ENCODE measurements around the gene SLAIN1. TPM values are rescaled to one million over a fixed set of nuclear protein-coding genes. Genes with fewer than 3 reads are reported as not detected.

Gene SLAIN1
- total RNA-seq, 2 experiments from 2014 or later = 22.7 to 31.5 TPM

DNA sequence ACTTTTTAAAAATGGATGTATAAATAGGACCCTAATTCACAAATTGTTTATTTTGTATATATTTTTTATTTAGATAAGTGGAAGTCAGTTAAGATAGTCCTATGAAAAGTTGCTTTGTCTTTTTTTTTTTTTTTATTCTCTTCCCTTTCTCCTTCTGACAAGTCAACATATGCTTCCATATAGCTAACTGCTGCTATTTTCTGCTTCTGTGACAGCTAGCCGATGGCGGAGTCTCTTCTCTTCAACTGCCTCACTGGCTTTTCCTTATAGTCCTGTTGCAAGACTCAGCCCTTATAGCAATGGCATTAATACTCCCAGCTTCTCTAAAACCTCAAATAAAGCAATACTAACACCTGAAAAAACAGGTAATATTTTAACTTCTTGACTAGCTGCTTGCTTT, 45.3 kb downstream of the SLAIN1 start:
- Mint-ChIP-seq H3K36me3 (ENCODE audit: low read depth) (peaks cover 25% of the 10 kb centered on the region), H3K4me3 (no peak overlapping the region), H3K27ac (no peak overlapping the region), H3K27me3 (no peaks in the 10 kb centered on the region), H3K4me1 (peaks cover 4% of the 10 kb centered on the region), H3K9me3 (no peaks in the 10 kb centered on the region)
- ChIA-PET POLR2A (no interaction called here), CTCF (no interaction called here)
- no peak for DNase-seq

DNA sequence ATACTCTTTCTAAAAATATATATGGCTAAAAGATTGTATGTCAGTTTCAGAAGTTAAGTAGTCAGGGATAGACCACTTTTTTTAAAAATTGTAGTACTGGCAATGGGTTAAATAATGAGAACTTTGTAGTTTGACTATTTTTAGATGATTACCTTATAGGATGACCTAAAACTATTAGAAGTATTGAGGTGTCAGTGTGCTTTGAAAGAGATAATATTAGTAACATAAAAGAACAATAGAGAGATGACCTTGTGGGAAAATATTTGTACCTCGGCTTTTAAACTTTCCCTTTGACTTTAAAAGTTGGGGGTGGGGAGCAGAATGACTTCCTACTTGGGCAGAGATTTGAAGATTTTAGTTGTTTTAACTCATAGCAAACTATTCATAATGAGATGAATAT, 48.3 kb downstream of the SLAIN1 start:
- Mint-ChIP-seq H3K9me3 (no peaks in the 10 kb centered on the region), H3K27me3 (no peaks in the 10 kb centered on the region), H3K36me3 (ENCODE audit: low read depth) (peaks cover 20% of the 10 kb centered on the region), H3K4me3 (no peak overlapping the region), H3K27ac (no peak overlapping the region), H3K4me1 (peaks cover 3% of the 10 kb centered on the region)
- DNase-seq = no peak
- CTCF ChIA-PET = no interaction called here
- POLR2A ChIA-PET = no interaction called here

DNA sequence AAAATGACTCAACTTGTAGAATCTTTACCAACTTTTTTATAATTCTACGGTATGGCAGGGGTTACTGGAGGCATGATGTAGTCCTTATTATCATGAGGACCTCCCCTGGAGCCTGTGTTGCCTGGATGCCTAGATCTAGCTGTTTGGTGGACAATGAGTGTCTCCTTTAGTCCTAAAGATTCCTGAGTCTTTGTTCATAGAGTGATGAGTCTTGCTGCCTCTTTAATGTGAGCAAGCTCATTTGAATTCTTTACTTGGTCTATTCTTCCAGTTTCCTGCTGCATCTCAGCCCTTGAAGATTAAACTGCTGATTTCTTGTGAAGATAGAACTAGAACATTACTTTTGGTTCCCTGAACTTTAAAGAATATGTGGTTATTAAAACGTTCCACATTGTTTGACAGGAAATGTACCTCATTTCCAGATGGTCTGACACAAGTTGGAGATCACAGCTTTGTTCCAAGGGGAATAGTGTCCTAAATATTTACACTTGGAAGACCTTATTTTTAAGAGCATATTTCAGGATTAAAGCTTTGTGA, 51.9 kb downstream of the SLAIN1 start:
- ChIA-PET POLR2A (no interaction called here), CTCF (interaction anchor here (1.1 kb wide), 1 partner anchor 21 kb away, joined by 3 read pairs; no protein-coding TSS in a partner anchor)
- no peak overlapping the region for H3K27ac Mint-ChIP-seq
- H3K36me3 Mint-ChIP-seq (ENCODE audit: low read depth) = peaks cover 21% of the 10 kb centered on the region
- no peak overlapping the region for H3K4me3 Mint-ChIP-seq
- peaks cover 9% of the 10 kb centered on the region for H3K4me1 Mint-ChIP-seq
- no peaks in the 10 kb centered on the region for H3K27me3 Mint-ChIP-seq
- no peak for DNase-seq
- H3K9me3 Mint-ChIP-seq = no peaks in the 10 kb centered on the region

DNA sequence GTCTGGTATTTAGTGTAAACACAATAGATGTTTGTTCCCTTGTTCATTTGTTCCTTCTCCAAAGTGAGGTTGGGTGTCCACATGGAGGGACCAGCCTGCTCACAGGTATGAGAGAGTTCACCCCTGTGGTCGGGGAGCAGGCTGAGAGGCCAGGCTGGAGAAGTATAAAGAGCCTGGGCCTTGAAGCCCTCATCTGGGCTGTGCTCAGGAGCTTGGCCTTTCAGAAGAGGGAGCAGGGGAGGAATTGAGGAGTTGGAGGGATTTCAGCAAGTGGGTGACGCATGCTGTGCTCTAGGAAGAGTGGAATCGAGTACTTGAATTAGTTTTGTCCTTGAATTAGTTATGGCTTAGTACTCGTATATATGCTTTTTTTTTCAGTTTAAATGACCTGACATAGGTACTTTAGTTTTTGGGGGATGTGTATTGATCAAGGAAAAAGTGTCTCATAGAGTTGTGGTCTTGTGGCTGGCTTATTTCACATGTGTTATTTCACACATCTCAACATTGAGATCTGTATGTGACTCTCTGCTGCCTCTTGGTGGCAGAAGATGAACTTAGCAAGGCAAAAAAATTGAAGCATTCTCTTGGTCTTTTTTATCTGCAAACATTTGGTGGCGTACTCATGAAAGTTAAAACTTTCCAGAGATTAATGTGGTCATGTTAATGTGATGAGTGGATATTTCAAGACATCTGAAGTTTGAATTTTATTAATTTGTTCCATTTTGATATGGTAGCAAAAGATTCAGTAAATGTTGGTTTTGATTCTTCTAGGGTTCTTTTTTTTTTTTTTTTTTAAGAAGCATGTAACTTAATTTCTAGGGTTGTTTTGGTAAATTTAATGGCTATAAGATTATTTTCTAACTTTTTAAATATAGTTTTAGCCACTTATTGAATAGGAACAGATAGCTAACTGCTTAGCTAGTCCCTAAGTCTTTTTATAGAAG, 54.3 kb downstream of the SLAIN1 start:
- ChIA-PET CTCF (interaction anchor here (0.7 to 1.6 kb wide), 5 partner anchors 10 to 159 kb away, joined by 3 to 6 read pairs (median 3); no protein-coding TSS in a partner anchor), POLR2A (no interaction called here)
- Mint-ChIP-seq H3K4me3 (no peak overlapping the region), H3K36me3 (ENCODE audit: low read depth) (peaks cover 11% of the 10 kb centered on the region), H3K9me3 (no peaks in the 10 kb centered on the region), H3K27ac (no peak overlapping the region), H3K4me1 (peaks cover 9% of the 10 kb centered on the region), H3K27me3 (no peaks in the 10 kb centered on the region)
- DNase-seq = peak; percentile 67

DNA sequence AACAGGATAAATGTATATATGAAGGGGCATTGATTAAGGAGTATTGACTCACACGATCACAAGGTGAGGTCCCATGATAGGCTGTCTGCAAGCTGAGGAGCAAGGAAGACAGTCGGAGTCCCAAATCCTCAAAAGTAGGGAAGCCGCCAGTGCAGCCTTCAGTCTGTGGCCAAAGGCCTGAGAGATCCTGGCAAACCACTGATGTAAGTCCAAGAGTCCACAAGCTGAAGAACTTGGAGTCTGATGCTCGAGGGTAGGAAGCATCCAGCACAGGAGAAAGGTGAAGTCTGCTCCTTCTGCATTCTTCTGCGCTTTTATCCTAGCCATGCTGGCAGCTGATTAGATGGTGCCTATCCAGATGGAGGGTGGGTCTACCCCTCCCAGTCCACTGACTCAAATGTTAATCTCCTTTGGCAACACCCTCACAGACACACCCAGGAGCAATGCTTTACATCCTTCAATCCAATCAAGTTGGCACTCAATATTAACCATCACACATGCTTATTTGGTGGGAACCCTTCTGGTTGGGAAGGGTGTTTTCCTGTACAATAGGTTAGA, 55.1 kb downstream of the SLAIN1 start:
- CTCF ChIA-PET = interaction anchor here (0.7 to 1.6 kb wide), 4 partner anchors 11 to 160 kb away, joined by 3 to 6 read pairs (median 3); no protein-coding TSS in a partner anchor
- H3K27ac Mint-ChIP-seq = no peak overlapping the region
- no peak overlapping the region for H3K4me3 Mint-ChIP-seq

DNA sequence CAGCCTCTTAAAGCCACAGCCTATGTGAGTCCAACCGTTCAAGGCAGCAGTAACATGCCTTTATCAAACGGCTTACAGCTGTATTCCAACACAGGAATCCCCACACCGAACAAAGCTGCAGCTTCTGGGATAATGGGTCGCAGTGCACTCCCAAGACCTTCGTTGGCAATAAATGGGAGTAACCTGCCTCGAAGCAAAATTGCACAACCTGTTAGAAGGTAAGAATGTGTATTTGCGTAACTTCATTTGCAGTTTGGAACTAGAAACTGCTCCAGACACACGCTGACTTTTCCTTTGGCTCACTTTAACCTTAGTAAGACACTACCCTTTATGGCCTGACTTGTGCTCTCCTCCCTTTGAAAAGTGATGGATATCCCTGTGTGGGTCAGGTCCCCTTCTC, 63.4 kb downstream of the SLAIN1 start:
- POLR2A ChIA-PET = no interaction called here
- Mint-ChIP-seq H3K36me3 (ENCODE audit: low read depth) (peaks cover 51% of the 10 kb centered on the region), H3K27ac (no peak overlapping the region), H3K27me3 (no peaks in the 10 kb centered on the region), H3K9me3 (peaks cover 3% of the 10 kb centered on the region), H3K4me1 (no peaks in the 10 kb centered on the region), H3K4me3 (no peak overlapping the region)
- DNase-seq = no peak
- CTCF ChIA-PET = interaction anchor here (1.2 kb wide), 1 partner anchor 282 kb away, joined by 3 read pairs; no protein-coding TSS in a partner anchor

More for the DNA sequence above, 55.1 kb downstream of the SLAIN1 start:
- Mint-ChIP-seq H3K36me3 (ENCODE audit: low read depth) (peaks cover 9% of the 10 kb centered on the region), H3K9me3 (no peaks in the 10 kb centered on the region), H3K27me3 (no peaks in the 10 kb centered on the region), H3K4me1 (peaks cover 9% of the 10 kb centered on the region)
- no peak for DNase-seq
- POLR2A ChIA-PET = no interaction called here

DNA sequence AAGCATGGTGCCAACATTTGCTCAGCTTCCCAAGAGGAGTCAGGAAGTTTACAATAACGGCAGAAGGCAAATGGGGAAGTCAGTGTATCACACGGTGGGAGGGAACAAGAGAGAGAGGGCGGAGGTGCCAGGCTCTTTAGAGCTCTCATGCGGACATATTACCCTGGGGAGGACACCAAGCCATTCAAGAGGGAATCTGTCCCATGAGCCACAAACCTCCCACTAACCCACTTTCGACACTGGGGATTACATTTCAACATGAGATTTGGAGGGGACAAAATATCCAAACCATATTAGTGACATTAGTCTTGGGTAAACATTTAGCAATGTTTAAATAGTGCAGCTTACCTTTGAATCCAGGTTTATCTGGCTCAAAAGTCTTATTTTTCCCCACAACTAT, 69.9 kb downstream of the SLAIN1 start:
- ChIA-PET POLR2A (no interaction called here), CTCF (no interaction called here)
- H3K4me3 Mint-ChIP-seq = no peak overlapping the region
- H3K27me3 Mint-ChIP-seq = no peaks in the 10 kb centered on the region
- peaks cover 29% of the 10 kb centered on the region for H3K36me3 Mint-ChIP-seq (ENCODE audit: low read depth)
- H3K9me3 Mint-ChIP-seq = peaks cover 8% of the 10 kb centered on the region
- no peak overlapping the region for H3K27ac Mint-ChIP-seq
- no peaks in the 10 kb centered on the region for H3K4me1 Mint-ChIP-seq
- DNase-seq = no peak

DNA sequence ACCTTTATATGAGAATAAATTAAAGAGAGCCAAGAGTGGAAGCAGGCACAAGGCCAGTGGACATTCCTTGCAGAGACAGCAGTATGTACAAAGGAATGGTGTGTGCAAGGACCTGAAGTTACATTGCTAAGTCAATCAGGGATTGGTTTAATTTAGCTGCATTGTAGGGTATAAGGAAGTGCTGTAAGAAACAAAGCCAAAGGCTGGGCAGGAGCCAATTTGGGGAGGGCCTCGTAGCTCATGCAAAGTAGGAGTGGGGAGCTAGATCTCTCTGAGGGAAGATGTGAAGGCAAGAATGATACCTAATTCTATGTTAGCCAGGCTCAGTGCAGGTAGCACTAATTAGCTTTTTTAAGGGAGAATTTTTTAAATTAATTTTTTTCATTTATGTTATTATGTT, 76.7 kb downstream of the SLAIN1 start:
- Mint-ChIP-seq H3K4me1 (no peaks in the 10 kb centered on the region), H3K36me3 (ENCODE audit: low read depth) (no peaks in the 10 kb centered on the region), H3K9me3 (peaks cover 2% of the 10 kb centered on the region), H3K27me3 (no peaks in the 10 kb centered on the region), H3K4me3 (no peak overlapping the region), H3K27ac (no peak overlapping the region)
- ChIA-PET POLR2A (no interaction called here), CTCF (interaction anchor here (0.8 kb wide), 1 partner anchor 1378 kb away, joined by 4 read pairs; no protein-coding TSS in a partner anchor)
- no peak for DNase-seq

DNA sequence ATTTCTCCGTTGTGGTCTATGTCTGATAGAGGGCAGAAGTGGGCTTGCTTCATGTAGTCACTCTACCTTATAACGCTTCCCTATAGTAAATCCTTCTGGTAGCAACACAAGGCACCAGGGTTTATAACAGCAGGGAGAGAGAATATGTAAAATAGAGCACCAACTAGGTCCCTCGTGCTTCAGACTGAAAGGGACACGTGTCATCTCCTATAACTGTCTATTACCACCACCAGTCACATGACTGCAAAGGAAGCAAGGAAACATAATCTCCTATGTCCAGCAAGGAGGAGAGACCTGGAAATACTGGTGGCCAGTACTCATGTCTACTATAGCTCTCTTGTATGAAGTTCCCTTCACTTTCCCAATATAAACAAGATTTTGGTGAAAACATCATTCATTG, 79.2 kb downstream of the SLAIN1 start:
- no peaks in the 10 kb centered on the region for H3K27me3 Mint-ChIP-seq
- H3K27ac Mint-ChIP-seq = no peak overlapping the region
- no peaks in the 10 kb centered on the region for H3K36me3 Mint-ChIP-seq (ENCODE audit: low read depth)
- ChIA-PET CTCF (no interaction called here), POLR2A (no interaction called here)
- no peak for DNase-seq
- H3K4me3 Mint-ChIP-seq = no peak overlapping the region
- H3K4me1 Mint-ChIP-seq = peaks cover 10% of the 10 kb centered on the region
- H3K9me3 Mint-ChIP-seq = no peaks in the 10 kb centered on the region

DNA sequence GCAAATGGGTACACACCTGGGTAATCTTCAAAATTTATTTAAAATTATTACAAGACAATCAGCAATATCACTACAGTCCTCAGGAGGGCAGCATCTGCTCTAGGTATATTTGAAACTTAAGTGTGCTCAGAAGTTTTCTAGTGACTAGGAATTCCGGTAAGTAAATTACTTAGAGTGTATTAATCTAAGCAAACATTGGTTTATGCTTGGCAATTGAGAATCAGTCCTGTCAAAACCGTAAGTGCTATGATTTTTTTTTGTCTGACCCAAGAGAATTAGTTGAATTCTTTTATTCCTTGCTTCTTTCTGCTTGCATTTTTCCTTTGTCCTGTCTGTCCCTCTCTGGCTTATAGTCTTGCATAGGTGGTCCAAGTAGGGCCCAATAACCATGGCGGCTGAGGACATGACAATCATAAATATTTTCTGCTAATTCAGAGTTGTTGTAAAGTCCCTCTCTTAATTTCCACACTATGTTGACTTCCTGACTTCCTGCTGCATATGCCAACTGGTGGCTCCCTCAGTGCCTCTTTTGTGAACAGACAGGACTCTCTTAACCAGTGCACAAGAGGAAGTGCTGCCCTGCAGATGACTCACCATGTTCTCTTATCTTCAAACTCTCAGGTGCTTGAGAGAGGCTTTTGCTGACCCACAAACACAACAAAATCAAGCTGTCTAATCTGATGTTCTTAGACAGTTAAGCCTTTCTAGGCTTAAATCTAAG, 82.2 kb downstream of the SLAIN1 start:
- ChIA-PET CTCF (no interaction called here), POLR2A (no interaction called here)

DNA sequence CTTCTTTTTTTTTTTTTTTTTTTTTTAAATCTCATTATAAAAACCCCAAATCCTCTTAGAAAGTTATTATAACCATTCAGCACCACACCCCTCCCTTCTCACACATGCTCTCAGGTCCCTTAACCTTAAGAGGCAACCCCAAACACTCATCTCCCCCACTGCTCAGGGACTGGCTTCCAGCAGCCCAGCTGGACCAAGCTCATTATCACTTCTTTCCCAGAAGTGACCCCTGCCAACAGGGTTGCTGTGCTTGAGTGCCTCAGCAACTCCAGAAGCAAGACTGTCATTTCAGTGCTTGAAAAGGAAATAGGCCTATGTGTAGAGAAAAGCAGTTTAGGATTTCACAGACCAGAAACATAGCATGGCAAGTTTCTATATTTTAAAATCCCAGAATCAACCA, 84.3 kb downstream of the SLAIN1 start:
- H3K36me3 Mint-ChIP-seq (ENCODE audit: low read depth) = no peaks in the 10 kb centered on the region
- POLR2A ChIA-PET = no interaction called here
- no peaks in the 10 kb centered on the region for H3K27me3 Mint-ChIP-seq
- no peak overlapping the region for H3K4me3 Mint-ChIP-seq
- no peak for DNase-seq
- no peaks in the 10 kb centered on the region for H3K9me3 Mint-ChIP-seq
- no peak overlapping the region for H3K27ac Mint-ChIP-seq
- CTCF ChIA-PET = interaction anchor here (1.0 kb wide), 1 partner anchor 246 kb away, joined by 4 read pairs; no protein-coding TSS in a partner anchor
- H3K4me1 Mint-ChIP-seq = peaks cover 10% of the 10 kb centered on the region

More for the DNA sequence above, 82.2 kb downstream of the SLAIN1 start:
- no peak overlapping the region for H3K4me3 Mint-ChIP-seq
- peaks cover 10% of the 10 kb centered on the region for H3K4me1 Mint-ChIP-seq
- H3K9me3 Mint-ChIP-seq = no peaks in the 10 kb centered on the region
- DNase-seq = peak; percentile 53
- no peaks in the 10 kb centered on the region for H3K36me3 Mint-ChIP-seq (ENCODE audit: low read depth)
- no peak overlapping the region for H3K27ac Mint-ChIP-seq
- no peaks in the 10 kb centered on the region for H3K27me3 Mint-ChIP-seq

DNA sequence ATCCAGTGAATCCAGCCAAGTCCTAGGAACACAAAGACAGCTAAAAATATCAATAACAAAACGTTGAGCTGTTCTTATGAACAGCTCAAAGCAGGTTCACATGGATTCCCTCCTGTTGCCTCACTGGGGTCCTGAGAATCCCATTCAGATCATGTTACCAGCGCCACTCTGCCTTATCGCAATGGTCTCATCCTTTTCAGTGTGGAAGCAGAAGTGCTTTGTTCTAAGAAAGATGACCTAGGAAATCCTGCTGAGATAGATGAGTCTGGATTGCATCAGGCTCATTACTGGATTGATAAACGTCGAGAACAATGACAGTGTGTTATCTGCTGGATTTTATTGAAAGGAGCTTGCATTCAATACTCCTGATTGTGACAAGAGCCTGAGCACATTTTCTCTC, 87.0 kb downstream of the SLAIN1 start:
- Mint-ChIP-seq H3K27me3 (no peaks in the 10 kb centered on the region), H3K9me3 (no peaks in the 10 kb centered on the region), H3K27ac (no peak overlapping the region), H3K36me3 (ENCODE audit: low read depth) (no peaks in the 10 kb centered on the region), H3K4me1 (peaks cover 9% of the 10 kb centered on the region), H3K4me3 (no peak overlapping the region)
- ChIA-PET POLR2A (no interaction called here), CTCF (no interaction called here)
- DNase-seq = no peak

All from activated CD4-positive, alpha-beta T cell treated with anti-CD3 and anti-CD28 coated beads, Interleukin-2, amount 10 ng/mL, durations not matched to agents 7 days and 5 days (primary cell).